Fibroblast of lung (primary cell): ENCODE measurements around the gene TNFRSF21.

ENCODE experiments used
- CTCF ChIP-seq, 2 donors: IDR thresholded peaks in 1 of 2; conservative IDR thresholded peaks in 1 of 2; 1 replicate in 1 of 2; 2 replicates in 1 of 2; pipeline ENCODE4 v1.5.1; 2011 to 2012; ENCODE audit warnings: low read length in 2 of 2, control low read depth in 1 of 2, inconsistent platforms in 1 of 2, low read depth in 1 of 2, mild to moderate bottlenecking in 1 of 2
- EZH2 ChIP-seq: IDR thresholded peaks from 2 replicates; pipeline ENCODE4 v1.5.1; 2012; ENCODE audit warnings: low read length, control low read depth, mild to moderate bottlenecking; ENCODE audit errors: missing control alignments

DNA sequence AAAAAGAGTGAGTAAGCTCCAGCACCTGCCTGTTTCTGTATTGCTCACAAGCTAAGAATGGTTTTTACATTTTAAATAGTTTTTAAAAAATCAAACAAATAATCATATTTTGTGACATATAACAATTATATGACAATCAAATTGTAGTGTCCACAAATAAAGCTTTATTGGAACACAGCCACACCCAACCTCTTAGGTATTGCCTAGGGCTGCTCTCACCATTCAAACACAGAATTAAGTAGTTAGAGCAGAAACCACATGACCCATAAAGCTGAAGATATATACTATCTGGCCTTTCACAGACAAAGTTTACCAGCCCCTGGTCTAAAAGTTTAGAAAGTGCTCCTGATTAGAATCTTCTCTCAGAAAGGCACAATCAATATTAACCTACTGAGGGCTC lies 11.2 kb downstream of the TNFRSF21 start:
- no peak for TF ChIP-seq CTCF (conservative IDR thresholded peaks at IDR 0.05 in 1 of 2, IDR thresholded peaks at IDR 0.05 in 1 of 2; ENCODE audit: low read depth in 1 of 2, low read length in 2 of 2)
- no peak for TF ChIP-seq EZH2
